ENCODE data around the gene ARMC2.

DNA sequence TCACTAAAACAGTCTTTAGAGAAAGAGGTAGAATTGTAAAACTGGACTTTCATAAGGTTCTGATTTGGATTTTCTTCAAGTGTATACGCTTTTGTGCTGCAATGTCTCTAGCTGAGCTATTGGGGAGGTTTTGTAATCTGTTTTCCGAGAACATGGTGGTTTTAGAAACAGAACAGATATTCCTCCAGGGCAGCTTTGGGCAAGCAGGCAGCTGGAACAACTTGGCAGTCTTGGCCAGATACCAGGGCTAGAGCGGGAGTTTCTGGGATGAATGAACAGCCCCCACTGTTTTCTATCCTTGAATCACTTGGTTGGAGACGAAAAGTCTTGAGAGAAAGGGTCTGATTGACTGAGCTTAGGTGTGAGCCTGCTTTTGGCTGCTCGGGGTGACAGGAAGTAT, 17.1 kb upstream of the ARMC2 start:
- TF ChIP-seq CTCF (IDR thresholded peaks at IDR 0.05) (no peak), POLR2A (IDR thresholded peaks at IDR 0.05) (no peak), EP300 (IDR thresholded peaks at IDR 0.05) (no peak)
